Daoy (cell line): ENCODE measurements around the gene PDF. TPM values are rescaled to one million over a fixed set of nuclear protein-coding genes. Genes with fewer than 3 reads are reported as not detected.
A peak's percentile ranks its signal among the peaks of the same experiment; 100 is the strongest.
"Not testable (repeated sequence)": the region's sequence is repeated elsewhere in the genome, so short reads cannot be mapped to it uniquely, and the experiment has no call there.

Experiments used
- DNase-seq: peaks from one replicate; pipeline ENCODE4 v3.0.0-alpha.2; 2015; ENCODE audit warnings: low read depth
- total RNA-seq: library from RNA; depleted of rRNA; stranded (reverse); fragments of >200 nt; shearing (Covaris generic); gene quantifications from 2 replicates; pipeline ENCODE4 v1.2.3, GENCODE V29; 2014; rRNA removed

Gene PDF
- 32.1 and 60.8 TPM in 2 replicates for total RNA-seq

- DNase-seq = peak; percentile 96
Measured at GRCh38 chr16:69330286-69331109, at the start of gene PDF. TSS of gene PDF (minus strand) at chr16:69330588. CDS start at chr16:69330570, 18 bp downstream.

- no peak for DNase-seq
Measured at GRCh38 chr16:69378760-69379159, 48.4 kb upstream of the PDF start.

GRCh38 chr16:69378036-69378435, 47.6 kb upstream of the PDF start:
- no peak for DNase-seq

GRCh38 chr16:69376393-69377059, 46.1 kb upstream of the PDF start:
- no peak for DNase-seq

GRCh38 chr16:69373019-69373418, 42.6 kb upstream of the PDF start:
- no peak for DNase-seq

- DNase-seq = no peak
Measured at GRCh38 chr16:69371564-69371963, 41.2 kb upstream of the PDF start.

- DNase-seq = no peak
Measured at GRCh38 chr16:69368866-69369265, 38.5 kb upstream of the PDF start.

GRCh38 chr16:69367980-69368379, 37.6 kb upstream of the PDF start:
- no peak for DNase-seq

GRCh38 chr16:69366431-69366830, 36.0 kb upstream of the PDF start:
- DNase-seq = no peak

- no peak for DNase-seq
Measured at GRCh38 chr16:69365901-69366300, 35.5 kb upstream of the PDF start.

GRCh38 chr16:69364088-69364487, 33.7 kb upstream of the PDF start:
- DNase-seq = no peak

GRCh38 chr16:69363281-69363717, 32.9 kb upstream of the PDF start:
- no peak for DNase-seq

GRCh38 chr16:69360070-69360469, 29.7 kb upstream of the PDF start:
- not testable (repeated sequence) for DNase-seq

- no peak for DNase-seq
Measured at GRCh38 chr16:69351309-69352027, 21.1 kb upstream of the PDF start, which contains the start of gene TMED6. TSS of gene TMED6 (minus strand) at chr16:69351786. CDS start at chr16:69351753, 33 bp downstream.

- DNase-seq = no peak
Measured at GRCh38 chr16:69350536-69351133, 20.2 kb upstream of the PDF start.

GRCh38 chr16:69349536-69349935, 19.1 kb upstream of the PDF start:
- no peak for DNase-seq

GRCh38 chr16:69348222-69348621, 17.8 kb upstream of the PDF start:
- DNase-seq = no peak

GRCh38 chr16:69346683-69347082, 16.3 kb upstream of the PDF start:
- no peak for DNase-seq

- no peak for DNase-seq
Measured at GRCh38 chr16:69345923-69346322, 15.5 kb upstream of the PDF start.

- no peak for DNase-seq
Measured at GRCh38 chr16:69344171-69344570, 13.8 kb upstream of the PDF start.

- DNase-seq = no peak
Measured at GRCh38 chr16:69340095-69340644, 9.8 kb upstream of the PDF start.
